Nephron progenitor cell (in vitro differentiated cells): ENCODE data around the gene TREML2.

Experiments used
- DNase-seq: peaks from one replicate; pipeline ENCODE4 v3.0.0; 2021
- H3K27ac Mint-ChIP-seq: 2 replicates; pipeline ENCODE4 v1.8.0; 2021; ENCODE audit warnings: mild to moderate bottlenecking, moderate library complexity, mixed read lengths
- H3K27me3 Mint-ChIP-seq: 2 replicates; pipeline ENCODE4 v1.8.0; 2021; ENCODE audit warnings: mild to moderate bottlenecking, low read depth, mixed read lengths; ENCODE audit not compliant: poor library complexity
- H3K36me3 Mint-ChIP-seq: 2 replicates; pipeline ENCODE4 v1.8.0; 2021; ENCODE audit warnings: low read depth, mixed read lengths
- H3K4me1 Mint-ChIP-seq: 2 replicates; pipeline ENCODE4 v1.8.0; 2021; ENCODE audit warnings: mixed read lengths
- H3K4me3 Mint-ChIP-seq: 2 replicates; pipeline ENCODE4 v1.8.0; 2021; ENCODE audit warnings: mild to moderate bottlenecking, moderate library complexity, mixed read lengths
- H3K9me3 Mint-ChIP-seq: 2 replicates; pipeline ENCODE4 v1.8.0; 2021; ENCODE audit warnings: mild to moderate bottlenecking, moderate library complexity, mixed read lengths
- TF ChIP-seq, protein P1 (sequence below): fragments of 200-600 bp; sonication (generic); IDR thresholded peaks from 2 replicates; pipeline ENCODE4 v1.5.0; 2021; ENCODE audit warnings: antibody characterized with exemption

The TREML2 gene

DNA sequence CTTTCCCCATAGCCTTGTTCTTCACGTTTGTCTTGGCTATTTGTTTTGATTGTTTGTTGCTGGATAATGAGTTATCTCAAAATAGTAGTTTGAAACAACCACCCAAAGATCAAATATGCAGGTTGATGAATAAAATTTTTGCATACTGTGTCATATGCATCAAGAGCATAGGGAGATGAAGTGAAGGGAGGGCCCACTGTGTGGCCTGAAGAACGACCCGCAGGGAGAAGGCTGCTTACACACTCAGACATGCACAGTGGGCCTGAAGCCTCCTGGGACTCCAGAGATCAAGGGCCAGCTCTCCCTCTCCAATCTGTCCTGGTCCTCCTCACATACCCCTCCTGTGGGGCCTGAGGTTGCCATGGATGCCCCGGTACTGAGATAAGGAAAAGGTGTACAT, 21.8 kb downstream of the TREML2 start:
- H3K4me3 Mint-ChIP-seq: no peak overlapping the region
- TF ChIP-seq, protein P1, sequence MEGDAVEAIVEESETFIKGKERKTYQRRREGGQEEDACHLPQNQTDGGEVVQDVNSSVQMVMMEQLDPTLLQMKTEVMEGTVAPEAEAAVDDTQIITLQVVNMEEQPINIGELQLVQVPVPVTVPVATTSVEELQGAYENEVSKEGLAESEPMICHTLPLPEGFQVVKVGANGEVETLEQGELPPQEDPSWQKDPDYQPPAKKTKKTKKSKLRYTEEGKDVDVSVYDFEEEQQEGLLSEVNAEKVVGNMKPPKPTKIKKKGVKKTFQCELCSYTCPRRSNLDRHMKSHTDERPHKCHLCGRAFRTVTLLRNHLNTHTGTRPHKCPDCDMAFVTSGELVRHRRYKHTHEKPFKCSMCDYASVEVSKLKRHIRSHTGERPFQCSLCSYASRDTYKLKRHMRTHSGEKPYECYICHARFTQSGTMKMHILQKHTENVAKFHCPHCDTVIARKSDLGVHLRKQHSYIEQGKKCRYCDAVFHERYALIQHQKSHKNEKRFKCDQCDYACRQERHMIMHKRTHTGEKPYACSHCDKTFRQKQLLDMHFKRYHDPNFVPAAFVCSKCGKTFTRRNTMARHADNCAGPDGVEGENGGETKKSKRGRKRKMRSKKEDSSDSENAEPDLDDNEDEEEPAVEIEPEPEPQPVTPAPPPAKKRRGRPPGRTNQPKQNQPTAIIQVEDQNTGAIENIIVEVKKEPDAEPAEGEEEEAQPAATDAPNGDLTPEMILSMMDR: no peak
- H3K9me3 Mint-ChIP-seq: no peaks in the 10 kb centered on the region

GRCh38 chr6:41177695-41178094, 23.3 kb downstream of the TREML2 start:
- Mint-ChIP-seq H3K27ac (no peak overlapping the region), H3K4me1 (peaks cover 9% of the 10 kb centered on the region), H3K27me3 (peaks cover 18% of the 10 kb centered on the region), H3K4me3 (no peak overlapping the region), H3K9me3 (no peaks in the 10 kb centered on the region), H3K36me3 (no peaks in the 10 kb centered on the region)
- no peak for DNase-seq
- TF ChIP-seq, protein P1: no peak

More for the DNA sequence above, 21.8 kb downstream of the TREML2 start:
- no peak for DNase-seq
- Mint-ChIP-seq H3K4me1 (peaks cover 9% of the 10 kb centered on the region), H3K27ac (no peak overlapping the region), H3K36me3 (no peaks in the 10 kb centered on the region), H3K27me3 (peaks cover 23% of the 10 kb centered on the region)

- Mint-ChIP-seq H3K4me1 (peaks cover 9% of the 10 kb centered on the region), H3K27me3 (peaks cover 16% of the 10 kb centered on the region), H3K9me3 (no peaks in the 10 kb centered on the region), H3K36me3 (no peaks in the 10 kb centered on the region), H3K4me3 (no peak overlapping the region), H3K27ac (no peak overlapping the region)
- DNase-seq: no peak
- TF ChIP-seq, protein P1: no peak
These were observed 23.7 kb downstream of the TREML2 start for GRCh38 chr6:41177287-41177686.

DNA sequence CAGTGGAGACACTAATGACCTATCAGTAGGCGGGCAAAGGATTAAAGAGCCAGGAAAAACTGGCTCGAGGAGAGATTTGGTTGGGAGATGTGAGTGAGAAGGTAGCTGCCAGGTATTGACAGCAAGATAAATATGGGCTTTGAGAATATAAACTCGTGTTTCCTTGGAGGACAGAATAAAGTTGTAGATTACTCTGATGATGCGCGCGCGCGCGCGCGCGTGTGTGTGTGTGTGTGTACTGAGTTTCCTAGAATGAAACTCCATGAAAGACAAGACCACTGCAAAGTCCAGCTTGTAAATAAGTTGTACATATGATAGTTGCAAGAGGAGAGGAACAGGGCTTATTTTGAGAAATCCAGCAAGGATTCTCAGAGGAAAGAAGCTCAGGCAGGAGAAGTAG, 24.8 kb downstream of the TREML2 start:
- Mint-ChIP-seq H3K36me3 (no peaks in the 10 kb centered on the region), H3K4me3 (no peak overlapping the region), H3K9me3 (no peaks in the 10 kb centered on the region), H3K27me3 (peaks cover 16% of the 10 kb centered on the region), H3K4me1 (peaks cover 5% of the 10 kb centered on the region), H3K27ac (no peak overlapping the region)
- no peak for DNase-seq
- TF ChIP-seq, protein P1: no peak

- no peak overlapping the region for H3K27ac Mint-ChIP-seq
These were observed 25.9 kb downstream of the TREML2 start for GRCh38 chr6:41175084-41175483.

DNA sequence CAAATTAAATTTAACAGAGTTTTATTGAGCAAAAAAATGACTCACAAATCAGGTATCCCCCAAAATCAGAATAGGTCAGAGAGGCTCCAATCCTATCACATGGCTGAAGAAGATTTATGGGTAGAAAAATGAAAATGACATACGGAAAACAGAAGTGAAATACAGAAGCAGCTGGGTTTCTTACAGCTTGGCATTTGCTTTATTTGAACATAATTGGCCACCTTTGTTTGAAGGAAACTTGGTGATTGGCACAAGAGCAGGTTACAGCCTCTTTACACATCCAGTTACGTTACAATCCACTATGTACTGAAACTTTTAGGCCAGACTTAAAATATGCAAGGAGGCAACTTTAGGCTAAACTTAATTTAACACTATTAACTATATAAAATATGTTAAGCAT, 26.3 kb downstream of the TREML2 start:
- H3K27me3 Mint-ChIP-seq: peaks cover 10% of the 10 kb centered on the region
- H3K4me1 Mint-ChIP-seq: peaks cover 1% of the 10 kb centered on the region
- TF ChIP-seq, protein P1: no peak
- no peak overlapping the region for H3K4me3 Mint-ChIP-seq
- H3K36me3 Mint-ChIP-seq: no peaks in the 10 kb centered on the region
- no peak overlapping the region for H3K27ac Mint-ChIP-seq
- DNase-seq: no peak
- H3K9me3 Mint-ChIP-seq: no peaks in the 10 kb centered on the region

More at GRCh38 chr6:41175084-41175483, 25.9 kb downstream of the TREML2 start:
- H3K36me3 Mint-ChIP-seq: no peaks in the 10 kb centered on the region
- TF ChIP-seq, protein P1: no peak
- H3K27me3 Mint-ChIP-seq: peaks cover 10% of the 10 kb centered on the region
- no peak overlapping the region for H3K4me3 Mint-ChIP-seq
- no peak for DNase-seq
- no peaks in the 10 kb centered on the region for H3K9me3 Mint-ChIP-seq
- H3K4me1 Mint-ChIP-seq: peaks cover 5% of the 10 kb centered on the region
